GM08714 (cell line): ENCODE data around the gene MGARP.

Experiments used
- H3K4me3 ChIP-seq: fragments of 200-500 bp; sonication (Bioruptor generic); 2 replicates; pipeline ENCODE4 v1.5.1; 2014; ENCODE audit warnings: mild to moderate bottlenecking, low read length, inconsistent platforms
- ZNF274 ChIP-seq: IDR thresholded peaks from 2 replicates; pipeline ENCODE4 v1.6.1; 2012; ENCODE audit warnings: mild to moderate bottlenecking, low read depth, low read length

MGARP gene

GRCh38 chr4:139301821-139302611, 22.0 kb upstream of the MGARP start, which contains the start of gene NDUFC1:
NDUFC1 (minus strand) TSS chr4:139302477; CDS start chr4:139295798, 6,679 bp downstream.
- peak within 1 kb of the TSS; percentile 90 for H3K4me3 ChIP-seq
- no peak for TF ChIP-seq ZNF274

- TF ChIP-seq ZNF274 = no peak
- H3K4me3 ChIP-seq = peak within 1 kb of the TSS; percentile 95
These were observed 21.2 kb upstream of the MGARP start, which contains the start of gene NAA15 for GRCh38 chr4:139301113-139301820. NAA15 (plus strand) TSS chr4:139301505; CDS start chr4:139301778, 273 bp downstream.

- H3K4me3 ChIP-seq = peak overlapping the region; percentile 95
- no peak for TF ChIP-seq ZNF274
These were observed 20.5 kb upstream of the MGARP start for GRCh38 chr4:139300431-139301112.

- H3K4me3 ChIP-seq = no peak overlapping the region
- no peak for TF ChIP-seq ZNF274
These were observed 19.5 kb upstream of the MGARP start for GRCh38 chr4:139299536-139299935.

GRCh38 chr4:139297001-139297410, 17.0 kb upstream of the MGARP start:
- H3K4me3 ChIP-seq = no peak overlapping the region
- TF ChIP-seq ZNF274 = no peak

GRCh38 chr4:139295942-139296299, 15.9 kb upstream of the MGARP start:
- H3K4me3 ChIP-seq = no peak overlapping the region; the same call in 1 of the 2 replicates
- TF ChIP-seq ZNF274 = no peak

- TF ChIP-seq ZNF274 = no peak
- H3K4me3 ChIP-seq = peak overlapping the region; percentile 86
These were observed 15.3 kb upstream of the MGARP start for GRCh38 chr4:139295206-139295941.

- no peak overlapping the region for H3K4me3 ChIP-seq
- TF ChIP-seq ZNF274 = no peak
These were observed 6.2 kb upstream of the MGARP start for GRCh38 chr4:139286186-139286698.

- no peak for TF ChIP-seq ZNF274
- H3K4me3 ChIP-seq = no peak overlapping the region
These were observed 2.7 kb upstream of the MGARP start for GRCh38 chr4:139282721-139283075.

GRCh38 chr4:139282065-139282720, 2.2 kb upstream of the MGARP start:
- no peak for TF ChIP-seq ZNF274
- no peak overlapping the region for H3K4me3 ChIP-seq

GRCh38 chr4:139278912-139279759, 889 bp downstream of the MGARP start:
- no peak for TF ChIP-seq ZNF274
- H3K4me3 ChIP-seq = peak overlapping the region; percentile 35; the same call in 1 of the 2 replicates

GRCh38 chr4:139278485-139278884, 1.5 kb downstream of the MGARP start:
- no peak for TF ChIP-seq ZNF274
- no peak overlapping the region for H3K4me3 ChIP-seq
